ENCODE data around the gene HIPK2.

- TF ChIP-seq EZH2 (IDR thresholded peaks at IDR 0.05) (no peak), POLR2AphosphoS5 (IDR thresholded peaks at IDR 0.05; ENCODE audit: borderline replicate concordance, low read depth, low read length) (no peak), FOXP2 (optimal IDR thresholded peaks at IDR 0.05; ENCODE audit: control extremely low read depth, extremely low read length, insufficient read depth) (no peak)
These were observed 43.4 kb downstream of the HIPK2 start for GRCh38 chr7:139734395-139734794.
